HG02840 (cell line): Measurements from ENCODE around the gene PCGF2.

Experiments used
- ATAC-seq: cut with Tn5 transposase; IDR thresholded peaks from one replicate; pipeline ENCODE4 v1.9.1; 2021; ENCODE audit warnings: mild to moderate bottlenecking, moderate library complexity, moderate number of reproducible peaks; ENCODE audit not compliant: unreplicated experiment, low FRiP score

The PCGF2 gene

GRCh38 chr17:38751808-38752307 lies 3.7 kb upstream of the PCGF2 start:
- peak; percentile 18 for ATAC-seq

GRCh38 chr17:38751144-38751807 lies 3.1 kb upstream of the PCGF2 start:
- ATAC-seq = no peak

GRCh38 chr17:38750312-38751121 lies 2.4 kb upstream of the PCGF2 start:
- no peak for ATAC-seq

- no peak for ATAC-seq
These were observed 1.8 kb upstream of the PCGF2 start for GRCh38 chr17:38750044-38750311.

GRCh38 chr17:38749223-38750043 lies 1.3 kb upstream of the PCGF2 start:
- ATAC-seq = no peak

GRCh38 chr17:38748892-38749222 lies 721 bp upstream of the PCGF2 start:
- no peak for ATAC-seq

- no peak for ATAC-seq
These were observed 530 bp downstream of the PCGF2 start for GRCh38 chr17:38747463-38748148.

- no peak for ATAC-seq
These were observed 1.2 kb downstream of the PCGF2 start for GRCh38 chr17:38746849-38747462.

- ATAC-seq = no peak
These were observed 1.9 kb downstream of the PCGF2 start for GRCh38 chr17:38746004-38746848.

- no peak for ATAC-seq
These were observed 2.6 kb downstream of the PCGF2 start for GRCh38 chr17:38745545-38745944.

- ATAC-seq = no peak
These were observed 4.5 kb downstream of the PCGF2 start for GRCh38 chr17:38743556-38744171.

- no peak for ATAC-seq
These were observed 5.5 kb downstream of the PCGF2 start for GRCh38 chr17:38742411-38743308.

- no peak for ATAC-seq
These were observed 6.2 kb downstream of the PCGF2 start for GRCh38 chr17:38741921-38742410.

GRCh38 chr17:38741461-38741860 lies 6.7 kb downstream of the PCGF2 start:
- ATAC-seq = no peak

GRCh38 chr17:38740806-38741205 lies 7.3 kb downstream of the PCGF2 start:
- no peak for ATAC-seq

- no peak for ATAC-seq
These were observed 8.1 kb downstream of the PCGF2 start for GRCh38 chr17:38740044-38740443.

GRCh38 chr17:38739305-38739704 lies 8.8 kb downstream of the PCGF2 start:
- no peak for ATAC-seq

- ATAC-seq = no peak
These were observed 9.4 kb downstream of the PCGF2 start for GRCh38 chr17:38738686-38739085.
